ENCODE data around the gene CRBN. TPM values are rescaled to one million over a fixed set of nuclear protein-coding genes. Genes with fewer than 3 reads are reported as not detected.

CRBN gene
- total and polyA plus RNA-seq, 9 of the 15 experiments (the other 6 are each of a cell fraction or from before 2014, with no cell fraction given): 40.8 to 331 (median 57.4) TPM

DNA sequence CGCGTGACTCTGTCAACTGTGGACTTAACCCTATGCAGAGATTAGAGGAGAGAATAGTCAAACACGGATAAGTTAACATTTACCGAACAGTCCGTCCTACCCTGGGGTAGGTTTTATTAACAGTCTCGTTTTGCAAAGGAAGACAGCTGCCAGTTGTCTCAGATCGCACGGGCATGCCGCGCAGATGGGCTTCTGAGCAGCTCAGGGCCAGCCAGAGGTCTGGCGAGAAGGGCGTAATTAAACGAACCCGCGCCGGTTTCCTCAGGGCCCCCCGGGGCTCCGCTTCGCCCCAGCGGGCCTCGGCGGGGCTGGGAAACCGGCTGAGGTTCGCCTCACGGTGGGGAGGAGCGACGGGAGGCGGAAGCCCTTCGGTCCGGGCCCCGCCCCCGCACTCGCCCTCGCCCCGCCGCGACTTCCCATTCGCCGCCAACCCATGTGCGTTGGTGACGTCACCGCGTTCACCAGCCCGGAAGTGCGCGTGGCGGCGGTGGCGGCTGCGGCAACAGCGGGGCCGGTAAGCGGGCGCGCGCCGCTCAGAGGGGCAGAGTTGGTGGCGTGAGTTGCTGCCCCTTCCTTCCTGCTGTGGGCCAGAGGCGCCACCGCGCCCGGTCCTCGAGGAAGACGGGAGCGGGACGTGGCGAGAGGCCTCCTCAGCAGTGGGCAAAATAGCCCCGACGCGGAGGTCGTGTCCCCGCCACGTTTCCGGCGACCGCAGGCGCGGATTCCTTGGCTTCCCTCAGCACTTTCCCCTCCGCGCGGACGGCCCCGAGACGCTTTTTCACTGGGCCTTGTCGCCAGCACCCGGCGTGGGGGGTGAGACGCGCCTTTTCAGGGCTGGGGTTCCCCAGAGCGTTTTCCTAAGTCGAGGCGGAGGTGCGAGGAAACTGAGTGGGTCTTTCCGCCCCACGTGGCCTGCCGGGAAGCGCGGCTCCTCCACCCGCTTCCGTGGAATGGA, 52.7 kb downstream of the CRBN start, which contains the start of gene TRNT1 (continued):
- TF ChIP-seq ZNF830 (CRISPR knock-in tag; IDR thresholded peaks at IDR 0.05) (peak; percentile 52; the same call in 1 of the 2 replicates), ZNF12 (CRISPR knock-in tag; IDR thresholded peaks at IDR 0.05) (no peak), ZNF444 (CRISPR knock-in tag; IDR thresholded peaks at IDR 0.05) (no peak), HBP1 (CRISPR knock-in tag; IDR thresholded peaks at IDR 0.05) (0 out of 2 replicates have a peak, but pooled peaks have one; percentile 33), BRF1 (IDR thresholded peaks at IDR 0.05; ENCODE audit: borderline replicate concordance, extremely low read depth, insufficient read length) (no peak), BCLAF1 (IDR thresholded peaks at IDR 0.05; ENCODE audit: borderline replicate concordance in 1 of 2, control insufficient read depth in 1 of 2, low read depth in 2 of 2, low read length in 1 of 2) (peak in 1 of 2 experiments; percentile 73; a peak in 1 of 4 replicates), POLR2G (IDR thresholded peaks at IDR 0.05; ENCODE audit: low read depth, low read length) (peak; percentile 98), CBX1 (IDR thresholded peaks at IDR 0.05; ENCODE audit: low read depth) (peak; percentile 80; the same call in 1 of the 2 replicates), ZBTB7A (IDR thresholded peaks at IDR 0.05; ENCODE audit: borderline replicate concordance, control insufficient read depth, low read depth, low read length) (peak; percentile 59; the same call in 1 of the 2 replicates)
- TF ChIP-seq, protein P1, sequence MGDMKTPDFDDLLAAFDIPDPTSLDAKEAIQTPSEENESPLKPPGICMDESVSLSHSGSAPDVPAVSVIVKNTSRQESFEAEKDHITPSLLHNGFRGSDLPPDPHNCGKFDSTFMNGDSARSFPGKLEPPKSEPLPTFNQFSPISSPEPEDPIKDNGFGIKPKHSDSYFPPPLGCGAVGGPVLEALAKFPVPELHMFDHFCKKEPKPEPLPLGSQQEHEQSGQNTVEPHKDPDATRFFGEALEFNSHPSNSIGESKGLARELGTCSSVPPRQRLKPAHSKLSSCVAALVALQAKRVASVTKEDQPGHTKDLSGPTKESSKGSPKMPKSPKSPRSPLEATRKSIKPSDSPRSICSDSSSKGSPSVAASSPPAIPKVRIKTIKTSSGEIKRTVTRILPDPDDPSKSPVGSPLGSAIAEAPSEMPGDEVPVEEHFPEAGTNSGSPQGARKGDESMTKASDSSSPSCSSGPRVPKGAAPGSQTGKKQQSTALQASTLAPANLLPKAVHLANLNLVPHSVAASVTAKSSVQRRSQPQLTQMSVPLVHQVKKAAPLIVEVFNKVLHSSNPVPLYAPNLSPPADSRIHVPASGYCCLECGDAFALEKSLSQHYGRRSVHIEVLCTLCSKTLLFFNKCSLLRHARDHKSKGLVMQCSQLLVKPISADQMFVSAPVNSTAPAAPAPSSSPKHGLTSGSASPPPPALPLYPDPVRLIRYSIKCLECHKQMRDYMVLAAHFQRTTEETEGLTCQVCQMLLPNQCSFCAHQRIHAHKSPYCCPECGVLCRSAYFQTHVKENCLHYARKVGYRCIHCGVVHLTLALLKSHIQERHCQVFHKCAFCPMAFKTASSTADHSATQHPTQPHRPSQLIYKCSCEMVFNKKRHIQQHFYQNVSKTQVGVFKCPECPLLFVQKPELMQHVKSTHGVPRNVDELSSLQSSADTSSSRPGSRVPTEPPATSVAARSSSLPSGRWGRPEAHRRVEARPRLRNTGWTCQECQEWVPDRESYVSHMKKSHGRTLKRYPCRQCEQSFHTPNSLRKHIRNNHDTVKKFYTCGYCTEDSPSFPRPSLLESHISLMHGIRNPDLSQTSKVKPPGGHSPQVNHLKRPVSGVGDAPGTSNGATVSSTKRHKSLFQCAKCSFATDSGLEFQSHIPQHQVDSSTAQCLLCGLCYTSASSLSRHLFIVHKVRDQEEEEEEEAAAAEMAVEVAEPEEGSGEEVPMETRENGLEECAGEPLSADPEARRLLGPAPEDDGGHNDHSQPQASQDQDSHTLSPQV (IDR thresholded peaks at IDR 0.05): peak; percentile 37; the same call in 1 of the 2 replicates
- TF ChIP-seq, protein P2, sequence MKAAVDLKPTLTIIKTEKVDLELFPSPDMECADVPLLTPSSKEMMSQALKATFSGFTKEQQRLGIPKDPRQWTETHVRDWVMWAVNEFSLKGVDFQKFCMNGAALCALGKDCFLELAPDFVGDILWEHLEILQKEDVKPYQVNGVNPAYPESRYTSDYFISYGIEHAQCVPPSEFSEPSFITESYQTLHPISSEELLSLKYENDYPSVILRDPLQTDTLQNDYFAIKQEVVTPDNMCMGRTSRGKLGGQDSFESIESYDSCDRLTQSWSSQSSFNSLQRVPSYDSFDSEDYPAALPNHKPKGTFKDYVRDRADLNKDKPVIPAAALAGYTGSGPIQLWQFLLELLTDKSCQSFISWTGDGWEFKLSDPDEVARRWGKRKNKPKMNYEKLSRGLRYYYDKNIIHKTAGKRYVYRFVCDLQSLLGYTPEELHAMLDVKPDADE (conservative IDR thresholded peaks at IDR 0.05; ENCODE audit: control insufficient read depth, low read depth, low read length): peak; percentile 92
- TF ChIP-seq, protein P3, sequence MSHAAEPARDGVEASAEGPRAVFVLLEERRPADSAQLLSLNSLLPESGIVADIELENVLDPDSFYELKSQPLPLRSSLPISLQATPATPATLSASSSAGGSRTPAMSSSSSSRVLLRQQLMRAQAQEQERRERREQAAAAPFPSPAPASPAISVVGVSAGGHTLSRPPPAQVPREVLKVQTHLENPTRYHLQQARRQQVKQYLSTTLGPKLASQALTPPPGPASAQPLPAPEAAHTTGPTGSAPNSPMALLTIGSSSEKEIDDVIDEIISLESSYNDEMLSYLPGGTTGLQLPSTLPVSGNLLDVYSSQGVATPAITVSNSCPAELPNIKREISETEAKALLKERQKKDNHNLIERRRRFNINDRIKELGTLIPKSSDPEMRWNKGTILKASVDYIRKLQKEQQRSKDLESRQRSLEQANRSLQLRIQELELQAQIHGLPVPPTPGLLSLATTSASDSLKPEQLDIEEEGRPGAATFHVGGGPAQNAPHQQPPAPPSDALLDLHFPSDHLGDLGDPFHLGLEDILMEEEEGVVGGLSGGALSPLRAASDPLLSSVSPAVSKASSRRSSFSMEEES (CRISPR knock-in tag; IDR thresholded peaks at IDR 0.05): no peak

Measured in K562 (cell line).